Measurements from ENCODE around the gene BACH2. TPM values are rescaled to one million over a fixed set of nuclear protein-coding genes. Genes with fewer than 3 reads are reported as not detected.
"Not testable (repeated sequence)": the region's sequence is repeated elsewhere in the genome, so short reads cannot be mapped to it uniquely, and the experiment has no call there.

Gene BACH2
- polyA plus RNA-seq, 1 donor from 2014 or later = 45.5 TPM

DNA sequence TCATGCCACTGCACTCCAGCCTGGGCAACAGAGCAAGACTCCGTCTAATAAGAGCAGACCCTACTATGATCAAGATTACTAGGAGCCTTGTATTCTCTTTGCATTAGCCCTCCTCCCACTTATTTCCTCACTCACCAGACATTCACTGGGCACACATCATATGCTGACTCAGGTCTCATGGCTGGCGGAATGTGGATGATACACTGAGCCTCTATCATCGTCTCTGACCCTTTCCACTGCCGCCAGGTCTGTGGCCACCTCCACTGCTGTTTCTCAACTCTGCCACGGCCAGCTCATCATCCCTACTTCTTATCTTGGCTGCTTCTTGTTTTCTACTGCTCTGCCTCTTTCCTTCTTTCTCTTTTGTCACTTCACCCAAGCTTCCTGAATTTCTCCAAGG is 161.0 kb downstream of the BACH2 start:
- Histone ChIP-seq H3K4me2 (ENCODE audit: low read length) (no peak overlapping the region), H3K9me3 (ENCODE audit: low read length) (no peaks in the 10 kb centered on the region), H3K27ac (ENCODE audit: low read length) (no peak overlapping the region), H3K36me3 (ENCODE audit: insufficient read depth, low read length) (no peaks in the 10 kb centered on the region), H3K9ac (ENCODE audit: low read length) (no peak overlapping the region), H4K20me1 (ENCODE audit: insufficient read depth) (no peaks in the 10 kb centered on the region), H3K27me3 (ENCODE audit: insufficient read depth, low read depth, low read length) (no peaks in the 10 kb centered on the region), H3F3A (ENCODE audit: insufficient read depth, low read length, poor library complexity, severe bottlenecking) (no peaks in the 10 kb centered on the region), H3K4me3 (ENCODE audit: low read length) (no peak overlapping the region), H3K9me2 (ENCODE audit: insufficient read depth, low read length) (no peaks in the 10 kb centered on the region), H2AFZ (ENCODE audit: low read depth, low read length) (no peak overlapping the region), H3K79me2 (replicated peaks; ENCODE audit: insufficient read depth, low read length) (peaks cover 53% of the 10 kb centered on the region)
- TF ChIP-seq POLR2AphosphoS5 (IDR thresholded peaks at IDR 0.05) = no peak
- no peak for TF ChIP-seq EP300 (conservative IDR thresholded peaks at IDR 0.05; ENCODE audit: poor library complexity, severe bottlenecking)
- TF ChIP-seq, protein P1, sequence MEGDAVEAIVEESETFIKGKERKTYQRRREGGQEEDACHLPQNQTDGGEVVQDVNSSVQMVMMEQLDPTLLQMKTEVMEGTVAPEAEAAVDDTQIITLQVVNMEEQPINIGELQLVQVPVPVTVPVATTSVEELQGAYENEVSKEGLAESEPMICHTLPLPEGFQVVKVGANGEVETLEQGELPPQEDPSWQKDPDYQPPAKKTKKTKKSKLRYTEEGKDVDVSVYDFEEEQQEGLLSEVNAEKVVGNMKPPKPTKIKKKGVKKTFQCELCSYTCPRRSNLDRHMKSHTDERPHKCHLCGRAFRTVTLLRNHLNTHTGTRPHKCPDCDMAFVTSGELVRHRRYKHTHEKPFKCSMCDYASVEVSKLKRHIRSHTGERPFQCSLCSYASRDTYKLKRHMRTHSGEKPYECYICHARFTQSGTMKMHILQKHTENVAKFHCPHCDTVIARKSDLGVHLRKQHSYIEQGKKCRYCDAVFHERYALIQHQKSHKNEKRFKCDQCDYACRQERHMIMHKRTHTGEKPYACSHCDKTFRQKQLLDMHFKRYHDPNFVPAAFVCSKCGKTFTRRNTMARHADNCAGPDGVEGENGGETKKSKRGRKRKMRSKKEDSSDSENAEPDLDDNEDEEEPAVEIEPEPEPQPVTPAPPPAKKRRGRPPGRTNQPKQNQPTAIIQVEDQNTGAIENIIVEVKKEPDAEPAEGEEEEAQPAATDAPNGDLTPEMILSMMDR (IDR thresholded peaks at IDR 0.05; ENCODE audit: poor library complexity, severe bottlenecking) = no peak
- TF ChIP-seq TAF1 (IDR thresholded peaks at IDR 0.05; ENCODE audit: low read depth) = no peak
- TF ChIP-seq RAD21 (conservative IDR thresholded peaks at IDR 0.05) = no peak
- no peak for TF ChIP-seq SMC3 (conservative IDR thresholded peaks at IDR 0.05; ENCODE audit: poor library complexity)
- TF ChIP-seq EZH2 (IDR thresholded peaks at IDR 0.05; ENCODE audit: borderline replicate concordance, insufficient read depth, low read length, poor library complexity, severe bottlenecking) = no peak
- no peak for TF ChIP-seq MXI1 (conservative IDR thresholded peaks at IDR 0.05; ENCODE audit: poor library complexity, severe bottlenecking)
- TF ChIP-seq, protein P2, sequence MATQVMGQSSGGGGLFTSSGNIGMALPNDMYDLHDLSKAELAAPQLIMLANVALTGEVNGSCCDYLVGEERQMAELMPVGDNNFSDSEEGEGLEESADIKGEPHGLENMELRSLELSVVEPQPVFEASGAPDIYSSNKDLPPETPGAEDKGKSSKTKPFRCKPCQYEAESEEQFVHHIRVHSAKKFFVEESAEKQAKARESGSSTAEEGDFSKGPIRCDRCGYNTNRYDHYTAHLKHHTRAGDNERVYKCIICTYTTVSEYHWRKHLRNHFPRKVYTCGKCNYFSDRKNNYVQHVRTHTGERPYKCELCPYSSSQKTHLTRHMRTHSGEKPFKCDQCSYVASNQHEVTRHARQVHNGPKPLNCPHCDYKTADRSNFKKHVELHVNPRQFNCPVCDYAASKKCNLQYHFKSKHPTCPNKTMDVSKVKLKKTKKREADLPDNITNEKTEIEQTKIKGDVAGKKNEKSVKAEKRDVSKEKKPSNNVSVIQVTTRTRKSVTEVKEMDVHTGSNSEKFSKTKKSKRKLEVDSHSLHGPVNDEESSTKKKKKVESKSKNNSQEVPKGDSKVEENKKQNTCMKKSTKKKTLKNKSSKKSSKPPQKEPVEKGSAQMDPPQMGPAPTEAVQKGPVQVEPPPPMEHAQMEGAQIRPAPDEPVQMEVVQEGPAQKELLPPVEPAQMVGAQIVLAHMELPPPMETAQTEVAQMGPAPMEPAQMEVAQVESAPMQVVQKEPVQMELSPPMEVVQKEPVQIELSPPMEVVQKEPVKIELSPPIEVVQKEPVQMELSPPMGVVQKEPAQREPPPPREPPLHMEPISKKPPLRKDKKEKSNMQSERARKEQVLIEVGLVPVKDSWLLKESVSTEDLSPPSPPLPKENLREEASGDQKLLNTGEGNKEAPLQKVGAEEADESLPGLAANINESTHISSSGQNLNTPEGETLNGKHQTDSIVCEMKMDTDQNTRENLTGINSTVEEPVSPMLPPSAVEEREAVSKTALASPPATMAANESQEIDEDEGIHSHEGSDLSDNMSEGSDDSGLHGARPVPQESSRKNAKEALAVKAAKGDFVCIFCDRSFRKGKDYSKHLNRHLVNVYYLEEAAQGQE (IDR thresholded peaks at IDR 0.05; ENCODE audit: borderline replicate concordance) = no peak

DNA sequence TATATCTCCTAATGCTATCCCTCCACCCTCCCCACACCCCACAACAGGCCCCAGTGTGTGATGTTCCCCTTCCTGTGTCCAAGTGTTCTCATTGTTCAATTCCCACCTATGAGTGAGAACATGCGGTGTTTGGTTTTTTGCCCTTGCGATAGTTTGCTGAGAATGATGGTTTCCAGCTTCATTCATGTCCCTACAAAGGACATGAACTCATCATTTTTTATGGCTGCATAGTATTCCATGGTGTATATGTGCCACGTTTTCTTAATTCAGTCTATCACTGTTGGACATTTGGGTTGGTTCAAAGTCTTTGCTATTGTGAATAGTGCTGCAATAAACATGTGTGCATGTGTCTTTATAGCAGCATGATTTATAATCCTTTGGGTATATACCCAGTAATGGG is 163.0 kb downstream of the BACH2 start:
- H3K9me2 ChIP-seq (ENCODE audit: insufficient read depth, low read length); H3K27ac ChIP-seq (ENCODE audit: low read length); H3F3A ChIP-seq (ENCODE audit: insufficient read depth, low read length, poor library complexity, severe bottlenecking); H3K36me3 ChIP-seq (ENCODE audit: insufficient read depth, low read length); H3K4me3 ChIP-seq (ENCODE audit: low read length); H3K9me3 ChIP-seq (ENCODE audit: low read length); H4K20me1 ChIP-seq (ENCODE audit: insufficient read depth); H3K4me2 ChIP-seq (ENCODE audit: low read length); H3K9ac ChIP-seq (ENCODE audit: low read length); H2AFZ ChIP-seq (ENCODE audit: low read depth, low read length); H3K27me3 ChIP-seq (ENCODE audit: insufficient read depth, low read depth, low read length): not testable (repeated sequence)
- H3K79me2 ChIP-seq (replicated peaks; ENCODE audit: insufficient read depth, low read length) = peaks cover 37% of the 10 kb centered on the region
